NCI-H1048 (cell line): ENCODE measurements around the gene IFI16.
"Not testable (repeated sequence)": the region's sequence is repeated elsewhere in the genome, so short reads cannot be mapped to it uniquely, and the experiment has no call there.

ENCODE experiments used
- DNase-seq: peaks from one replicate; lab custom pipeline; 2025; lab: John Stamatoyannopoulos, UW

The IFI16 gene

GRCh38 chr1:159098596-159098995 lies 88.9 kb downstream of the IFI16 start:
- no peak for DNase-seq

- DNase-seq = no peak
These were observed 90.9 kb downstream of the IFI16 start for GRCh38 chr1:159100589-159100988.

DNA sequence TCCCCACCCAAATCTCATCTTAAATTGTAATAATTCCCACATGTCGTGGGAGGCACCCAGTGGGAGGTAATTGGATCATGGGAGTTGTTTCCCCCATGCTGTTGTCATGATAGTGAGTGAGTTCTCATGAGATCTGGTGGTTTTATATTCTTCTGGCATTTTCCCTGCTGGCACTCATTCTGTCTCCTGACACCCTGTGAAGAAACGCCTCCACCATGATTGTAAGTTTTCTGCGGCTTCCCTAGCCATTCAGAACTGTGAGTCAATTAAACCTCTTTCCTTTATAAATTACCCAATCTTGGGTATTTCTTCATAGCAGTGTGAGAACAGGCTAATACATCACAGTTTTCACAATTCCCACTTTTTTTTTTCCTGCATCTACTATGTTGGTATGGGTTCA lies 93.3 kb downstream of the IFI16 start:
- not testable (repeated sequence) for DNase-seq
